Ascending aorta (tissue), 2 donors: ENCODE results near the gene RBM20. TPM values are rescaled to one million over a fixed set of nuclear protein-coding genes. Genes with fewer than 3 reads are reported as not detected.
"Not testable (repeated sequence)": the region's sequence is repeated elsewhere in the genome, so short reads cannot be mapped to it uniquely, and the experiment has no call there.

Experiments used
- DNase-seq, 2 donors: peaks; one replicate each; pipeline ENCODE4 v3.0.0-alpha.2; 2019; ENCODE audit warnings: low spot score in 2 of 2
- H3K27ac ChIP-seq, 2 donors: fragments of 200-600 bp; sonication (generic); one replicate each; pipeline ENCODE4 v1.5.1; 2016 to 2017; ENCODE audit warnings: mild to moderate bottlenecking in 1 of 2
- H3K27me3 ChIP-seq: fragments of 200-600 bp; sonication (generic); one replicate; pipeline ENCODE4 v1.5.1; 2017
- H3K36me3 ChIP-seq, 2 donors: fragments of 200-600 bp; sonication (generic); one replicate each; pipeline ENCODE4 v1.5.1; 2016
- H3K4me1 ChIP-seq, 2 donors: fragments of 200-600 bp; sonication (generic); one replicate each; pipeline ENCODE4 v1.5.1; 2016 to 2017; ENCODE audit warnings: mild to moderate bottlenecking in 1 of 2
- H3K4me3 ChIP-seq, 2 donors: fragments of 200-600 bp; sonication (generic); one replicate each; pipeline ENCODE4 v1.5.1; 2016 to 2017; ENCODE audit warnings: mild to moderate bottlenecking in 1 of 2
- H3K9me3 ChIP-seq, 2 donors: fragments of 200-600 bp; sonication (generic); one replicate each; pipeline ENCODE4 v1.5.1; 2016
- intact Hi-C: fragments of 100-400 bp; cut with DNase I; formaldehyde crosslinking; loops from one replicate; pipeline ENCODE4 v1.15.1; 2023
- total RNA-seq: library from RNA; depleted of rRNA; stranded (reverse); fragments of >200 nt; gene quantifications from one replicate; pipeline ENCODE4 v1.1.0, GENCODE V29; 2016
- TF ChIP-seq, protein P1 (sequence below), 3 experiments: fragments of 200-600 bp in 2 of 3; fragments of 450-650 bp in 1 of 3; sonication (generic) in 2 of 3; IDR thresholded peaks; one replicate each; pipeline ENCODE4 v1.5.1; 2016 to 2019; ENCODE audit warnings: antibody characterized with exemption in 3 of 3, mild to moderate bottlenecking in 1 of 3, moderate library complexity in 1 of 3

The RBM20 gene
- total RNA-seq, 1 donor from 2014 or later, result 4.8 TPM

DNA sequence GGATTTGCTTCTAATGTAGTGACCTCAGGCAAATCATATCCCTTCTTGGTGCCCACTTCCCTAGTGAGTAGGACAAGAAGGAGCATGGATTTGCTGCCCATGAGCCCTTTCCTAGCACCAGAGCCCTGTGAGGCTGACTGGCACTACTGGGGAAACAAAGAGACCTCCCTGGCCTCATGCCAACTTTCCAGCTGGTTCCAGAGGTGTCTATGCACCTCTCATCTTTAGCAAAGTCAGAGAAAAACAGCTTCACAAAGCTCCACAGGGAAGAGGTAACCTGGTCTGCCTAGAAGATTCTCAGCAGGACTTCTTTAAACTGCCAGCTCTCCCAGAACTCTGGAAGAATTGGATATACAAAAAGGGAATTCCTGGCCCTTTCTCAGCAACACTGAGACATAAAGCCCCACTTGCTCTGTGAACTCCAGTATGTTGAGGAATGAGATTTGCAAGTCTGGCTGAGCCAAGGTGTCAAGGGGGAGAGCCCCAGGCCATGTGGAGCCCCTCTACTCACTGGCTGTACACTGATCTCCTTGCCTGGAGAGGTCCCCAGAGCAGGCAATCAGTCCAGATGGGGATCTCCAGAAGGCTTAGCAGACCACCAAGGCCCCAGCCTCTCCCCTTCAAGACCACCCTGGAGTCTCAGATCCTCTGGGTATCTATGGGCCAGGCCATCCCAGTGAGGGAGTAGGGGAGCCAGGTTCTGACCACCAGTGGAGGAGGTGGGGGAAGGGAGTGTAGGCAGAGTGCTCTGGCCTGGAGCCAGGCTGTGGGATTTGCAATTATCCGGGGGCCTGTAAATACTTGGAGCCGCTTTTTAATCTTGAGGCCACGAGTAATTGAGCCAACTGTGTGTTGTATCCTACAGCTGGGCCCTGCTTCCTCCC, 24.4 kb upstream of the RBM20 start:
- DNase-seq, result no peak
- Histone ChIP-seq H3K4me3 (no peak overlapping the region), H3K9me3 (no peaks in the 10 kb centered on the region), H3K36me3 (no peaks in the 10 kb centered on the region), H3K27me3 (no peaks in the 10 kb centered on the region), H3K4me1 (no peaks in the 10 kb centered on the region), H3K27ac (no peak overlapping the region)
- TF ChIP-seq, protein P1, sequence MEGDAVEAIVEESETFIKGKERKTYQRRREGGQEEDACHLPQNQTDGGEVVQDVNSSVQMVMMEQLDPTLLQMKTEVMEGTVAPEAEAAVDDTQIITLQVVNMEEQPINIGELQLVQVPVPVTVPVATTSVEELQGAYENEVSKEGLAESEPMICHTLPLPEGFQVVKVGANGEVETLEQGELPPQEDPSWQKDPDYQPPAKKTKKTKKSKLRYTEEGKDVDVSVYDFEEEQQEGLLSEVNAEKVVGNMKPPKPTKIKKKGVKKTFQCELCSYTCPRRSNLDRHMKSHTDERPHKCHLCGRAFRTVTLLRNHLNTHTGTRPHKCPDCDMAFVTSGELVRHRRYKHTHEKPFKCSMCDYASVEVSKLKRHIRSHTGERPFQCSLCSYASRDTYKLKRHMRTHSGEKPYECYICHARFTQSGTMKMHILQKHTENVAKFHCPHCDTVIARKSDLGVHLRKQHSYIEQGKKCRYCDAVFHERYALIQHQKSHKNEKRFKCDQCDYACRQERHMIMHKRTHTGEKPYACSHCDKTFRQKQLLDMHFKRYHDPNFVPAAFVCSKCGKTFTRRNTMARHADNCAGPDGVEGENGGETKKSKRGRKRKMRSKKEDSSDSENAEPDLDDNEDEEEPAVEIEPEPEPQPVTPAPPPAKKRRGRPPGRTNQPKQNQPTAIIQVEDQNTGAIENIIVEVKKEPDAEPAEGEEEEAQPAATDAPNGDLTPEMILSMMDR (IDR thresholded peaks at IDR 0.05), result no peak
- intact Hi-C loops, result no loop called here

DNA sequence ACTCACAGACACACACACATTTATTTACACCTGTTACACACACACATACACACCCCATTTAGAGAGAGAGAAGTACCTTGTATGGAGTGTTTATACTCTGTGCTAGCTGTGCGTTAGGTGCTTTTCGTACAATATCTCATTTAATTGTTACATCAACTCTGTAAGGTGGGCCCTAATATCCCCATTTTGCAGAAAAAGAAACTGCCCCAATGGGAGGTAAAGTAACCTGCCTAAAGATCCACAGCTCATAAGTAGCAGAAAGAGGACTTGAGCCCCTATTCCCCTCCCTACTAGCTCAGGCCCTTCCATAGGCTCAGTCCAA, 23.8 kb upstream of the RBM20 start:
- Histone ChIP-seq H3K36me3 (no peaks in the 10 kb centered on the region), H3K9me3 (no peaks in the 10 kb centered on the region), H3K4me1 (no peaks in the 10 kb centered on the region), H3K4me3 (no peak overlapping the region), H3K27me3 (no peaks in the 10 kb centered on the region), H3K27ac (no peak overlapping the region)
- no peak for DNase-seq
- TF ChIP-seq, protein P1 (IDR thresholded peaks at IDR 0.05), result no peak
- intact Hi-C loops, result no loop called here

DNA sequence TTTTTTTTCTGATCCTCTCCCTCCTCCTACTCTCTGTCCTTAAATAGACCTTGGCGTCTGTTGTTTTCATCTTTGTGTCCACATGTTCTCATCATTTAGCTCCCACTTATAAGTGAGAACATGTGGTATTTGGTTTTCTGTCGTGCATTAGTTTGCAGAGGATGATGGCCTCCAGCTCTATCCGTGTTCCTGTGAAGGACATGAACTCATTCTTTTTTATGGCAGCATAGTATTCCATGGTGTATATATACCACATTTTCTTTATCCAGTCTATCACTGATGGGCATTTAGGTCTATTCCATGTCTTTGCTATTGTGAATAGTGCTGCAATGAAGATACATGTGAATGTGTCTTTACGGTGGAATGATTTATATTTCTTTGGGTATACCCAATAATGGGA, 20.8 kb upstream of the RBM20 start:
- H3K27ac ChIP-seq, H3K4me1 ChIP-seq, H3K27me3 ChIP-seq, intact Hi-C loops, H3K4me3 ChIP-seq, DNase-seq, H3K36me3 ChIP-seq, H3K9me3 ChIP-seq: not testable (repeated sequence)

DNA sequence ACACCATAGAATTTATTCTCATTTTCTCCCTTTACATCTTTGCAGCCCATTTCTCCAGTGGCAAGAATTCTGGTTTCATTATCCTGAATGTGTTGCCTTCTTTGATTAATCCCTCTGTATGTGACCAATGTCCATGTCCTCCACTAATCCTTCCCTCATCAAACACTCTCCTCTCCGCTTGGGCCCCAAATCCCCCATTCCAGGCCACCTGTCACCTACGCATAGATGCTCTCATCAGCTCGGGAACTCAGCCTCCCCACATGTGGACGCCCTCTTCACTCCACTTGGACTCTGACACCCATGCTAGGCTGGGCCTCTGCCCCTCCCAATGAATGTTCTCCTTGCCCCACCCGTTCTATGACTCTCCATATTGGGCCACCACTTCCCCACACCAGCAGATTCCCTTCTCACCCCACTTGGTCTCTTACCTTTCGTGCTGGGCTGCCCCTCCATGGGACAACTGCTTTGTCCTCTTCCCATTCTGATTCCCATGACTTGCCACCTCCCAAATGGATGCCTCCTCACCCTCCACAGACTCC, 18.7 kb upstream of the RBM20 start:
- TF ChIP-seq, protein P1 (IDR thresholded peaks at IDR 0.05), result no peak
- intact Hi-C loops, result loop anchor here (5.0 kb wide), 1 partner anchor 102 kb away; no protein-coding TSS in a partner anchor
- H3K4me1 ChIP-seq, result peaks cover 0 to 6% of the 10 kb centered on the region in 2 donors
- no peak for DNase-seq
- H3K9me3 ChIP-seq, result no peaks in the 10 kb centered on the region
- no peak overlapping the region for H3K4me3 ChIP-seq
- H3K27me3 ChIP-seq, result no peaks in the 10 kb centered on the region
- H3K27ac ChIP-seq, result no peak overlapping the region
- no peaks in the 10 kb centered on the region for H3K36me3 ChIP-seq

DNA sequence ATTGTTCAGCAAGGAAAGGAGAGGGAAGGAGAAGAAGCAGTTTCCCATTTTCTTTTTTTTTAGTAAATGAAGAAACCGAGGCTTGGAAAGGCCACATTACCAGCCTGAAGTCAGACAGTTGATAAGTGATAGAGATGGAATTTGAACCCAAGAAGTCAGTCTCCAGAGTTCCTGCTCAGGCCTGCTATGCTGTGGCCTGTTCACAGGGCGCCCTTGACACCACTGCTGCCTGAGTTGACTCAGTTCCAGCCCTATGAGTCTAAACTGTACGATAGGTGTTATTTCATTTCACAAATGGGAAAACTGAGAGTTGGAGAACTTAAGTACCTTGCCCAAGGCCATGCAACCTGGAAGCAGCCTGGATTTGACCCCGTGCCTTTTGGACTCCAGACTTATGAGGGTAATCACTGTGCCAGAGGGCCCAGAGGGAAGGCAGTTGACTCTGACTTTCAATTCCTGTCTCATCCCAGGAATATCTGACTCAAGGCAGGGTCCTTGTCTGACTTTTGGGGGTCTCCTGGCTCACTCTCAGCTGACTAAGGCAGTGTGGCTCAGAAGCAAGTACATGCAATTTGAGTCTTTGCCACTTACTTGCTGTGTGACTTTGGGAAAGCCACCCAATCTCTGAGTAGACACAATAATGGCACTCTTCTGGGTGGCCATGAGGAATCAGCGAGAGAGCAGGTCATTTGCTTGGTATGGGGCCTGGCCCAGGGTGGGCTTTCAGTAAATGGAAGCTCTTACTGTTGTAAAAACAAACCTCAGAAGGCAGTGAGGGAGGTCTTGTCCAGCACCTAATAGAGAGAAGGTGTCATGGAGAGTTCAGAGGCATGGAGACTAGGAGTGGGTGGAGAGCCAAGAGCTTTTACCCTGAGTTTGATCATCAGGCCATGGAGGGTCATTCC, 17.9 kb upstream of the RBM20 start:
- H3K4me3 ChIP-seq, result no peak overlapping the region
- TF ChIP-seq, protein P1 (IDR thresholded peaks at IDR 0.05), result no peak
- H3K27ac ChIP-seq, result no peak overlapping the region
- no peaks in the 10 kb centered on the region for H3K9me3 ChIP-seq
- H3K27me3 ChIP-seq, result no peaks in the 10 kb centered on the region
- intact Hi-C loops, result loop anchor here (5.0 kb wide), 1 partner anchor 101 kb away; no protein-coding TSS in a partner anchor
- H3K4me1 ChIP-seq, result peaks cover 0 to 6% of the 10 kb centered on the region in 2 donors
- H3K36me3 ChIP-seq, result no peaks in the 10 kb centered on the region
- DNase-seq, result no peak
